ENCODE results near the gene CCNK. TPM values are rescaled to one million over a fixed set of nuclear protein-coding genes. Genes with fewer than 3 reads are reported as not detected.

The CCNK gene
- total RNA-seq, 4 donors from 2014 or later: 16.5 to 29.1 (median 21.4) TPM

- Histone ChIP-seq H3K4me1 (peaks cover 0 to 8% (median 0%) of the 10 kb centered on the region in 4 donors), H3K4me3 (no peak overlapping the region), H3K9me3 (no peaks in the 10 kb centered on the region), H3K36me3 (no peaks in the 10 kb centered on the region), H3K27ac (no peak overlapping the region), H3K27me3 (no peaks in the 10 kb centered on the region)
- 58 to 71% methylated on average over 13 of the region's 13 CpGs for WGBS, 2 donors
- no peak for DNase-seq (ENCODE audit: low spot score in 2 of 2)
- TF ChIP-seq EP300 (IDR thresholded peaks at IDR 0.05): no peak
- no peak for TF ChIP-seq CTCF (IDR thresholded peaks at IDR 0.05)
- no peak for TF ChIP-seq POLR2A (IDR thresholded peaks at IDR 0.05)
Observed at GRCh38 chr14:99534863-99535262, 53.7 kb downstream of the CCNK start.

- no peak for TF ChIP-seq CTCF (IDR thresholded peaks at IDR 0.05)
- no peak for TF ChIP-seq POLR2A (IDR thresholded peaks at IDR 0.05)
- H3K36me3 ChIP-seq: no peaks in the 10 kb centered on the region
- no peak overlapping the region for H3K27ac ChIP-seq
- H3K27me3 ChIP-seq: no peaks in the 10 kb centered on the region
- no peak for DNase-seq (ENCODE audit: low spot score in 2 of 2)
- H3K9me3 ChIP-seq: no peaks in the 10 kb centered on the region
- peaks cover 0 to 8% (median 0%) of the 10 kb centered on the region in 4 donors for H3K4me1 ChIP-seq
- H3K4me3 ChIP-seq: no peak overlapping the region
- 75 to 80% methylated on average over 2 to 8 of the region's 8 CpGs for WGBS, 2 donors
Observed at GRCh38 chr14:99535448-99535847, 54.2 kb downstream of the CCNK start.

- no peak for DNase-seq (ENCODE audit: low spot score in 2 of 2)
- peaks cover 0 to 5% (median 0%) of the 10 kb centered on the region in 4 donors for H3K4me1 ChIP-seq
- no peaks in the 10 kb centered on the region for H3K36me3 ChIP-seq
- H3K27me3 ChIP-seq: no peaks in the 10 kb centered on the region
- 92 to 95% methylated on average over 10 to 14 of the region's 24 CpGs for WGBS, 2 donors
- no peak overlapping the region for H3K4me3 ChIP-seq
- no peak for TF ChIP-seq EP300 (IDR thresholded peaks at IDR 0.05)
- TF ChIP-seq CTCF (IDR thresholded peaks at IDR 0.05): no peak
- no peaks in the 10 kb centered on the region for H3K9me3 ChIP-seq
- H3K27ac ChIP-seq: no peak overlapping the region
Observed at GRCh38 chr14:99535908-99536778, 54.9 kb downstream of the CCNK start.

- H3K27ac ChIP-seq: no peak overlapping the region
- no peaks in the 10 kb centered on the region for H3K4me1 ChIP-seq
- no peaks in the 10 kb centered on the region for H3K27me3 ChIP-seq
- no peaks in the 10 kb centered on the region for H3K36me3 ChIP-seq
- no peak overlapping the region for H3K4me3 ChIP-seq
- no peak for DNase-seq (ENCODE audit: low spot score in 2 of 2)
- no peaks in the 10 kb centered on the region for H3K9me3 ChIP-seq
- 82 to 90% methylated on average over 1 to 3 of the region's 6 CpGs for WGBS, 2 donors
- no peak for TF ChIP-seq CTCF (IDR thresholded peaks at IDR 0.05)
- no peak for TF ChIP-seq POLR2A (IDR thresholded peaks at IDR 0.05)
- TF ChIP-seq EP300 (IDR thresholded peaks at IDR 0.05): no peak
Observed at GRCh38 chr14:99537399-99537798, 56.2 kb downstream of the CCNK start.

GRCh38 chr14:99538275-99538674, 57.1 kb downstream of the CCNK start:
- H3K4me3 ChIP-seq: no peak overlapping the region
- DNase-seq (ENCODE audit: low spot score in 2 of 2): no peak
- no peaks in the 10 kb centered on the region for H3K27me3 ChIP-seq
- no peaks in the 10 kb centered on the region for H3K36me3 ChIP-seq
- no peaks in the 10 kb centered on the region for H3K9me3 ChIP-seq
- no peak for TF ChIP-seq EP300 (IDR thresholded peaks at IDR 0.05)
- no peak for TF ChIP-seq CTCF (IDR thresholded peaks at IDR 0.05)
- no peak for TF ChIP-seq POLR2A (IDR thresholded peaks at IDR 0.05)
- H3K27ac ChIP-seq: no peak overlapping the region
- 33 to 70% methylated on average over 2 to 7 of the region's 9 CpGs for WGBS, 2 donors
- no peaks in the 10 kb centered on the region for H3K4me1 ChIP-seq

Data from tibial nerve (tissue), 4 donors.